ENCODE measurements around the gene AOPEP.

The AOPEP gene

GRCh38 chr9:94899464-94900221 lies 173.1 kb downstream of the AOPEP start:
- DNase-seq (ENCODE audit: low spot score) = no peak

GRCh38 chr9:94900222-94901018 lies 173.9 kb downstream of the AOPEP start:
- no peak for DNase-seq (ENCODE audit: low spot score)

GRCh38 chr9:94901019-94901363 lies 174.5 kb downstream of the AOPEP start:
- DNase-seq (ENCODE audit: low spot score) = no peak

- DNase-seq (ENCODE audit: low spot score) = no peak
Measured at GRCh38 chr9:94903961-94904421, 177.5 kb downstream of the AOPEP start.

GRCh38 chr9:94904806-94905205 lies 178.3 kb downstream of the AOPEP start:
- no peak for DNase-seq (ENCODE audit: low spot score)

- DNase-seq (ENCODE audit: low spot score) = no peak
Measured at GRCh38 chr9:94905606-94906005, 179.1 kb downstream of the AOPEP start.

- DNase-seq (ENCODE audit: low spot score) = no peak
Measured at GRCh38 chr9:94906181-94906580, 179.7 kb downstream of the AOPEP start.

- DNase-seq (ENCODE audit: low spot score) = no peak
Measured at GRCh38 chr9:94906713-94907112, 180.2 kb downstream of the AOPEP start.

GRCh38 chr9:94907264-94907936 lies 180.9 kb downstream of the AOPEP start:
- no peak for DNase-seq (ENCODE audit: low spot score)

GRCh38 chr9:94908011-94908563 lies 181.6 kb downstream of the AOPEP start:
- DNase-seq (ENCODE audit: low spot score) = no peak

- DNase-seq (ENCODE audit: low spot score) = no peak
Measured at GRCh38 chr9:94908583-94909249, 182.2 kb downstream of the AOPEP start.

- no peak for DNase-seq (ENCODE audit: low spot score)
Measured at GRCh38 chr9:94909250-94909894, 182.9 kb downstream of the AOPEP start.

GRCh38 chr9:94909965-94910730 lies 183.6 kb downstream of the AOPEP start:
- no peak for DNase-seq (ENCODE audit: low spot score)

- no peak for DNase-seq (ENCODE audit: low spot score)
Measured at GRCh38 chr9:94911211-94911610, 184.7 kb downstream of the AOPEP start.

- no peak for DNase-seq (ENCODE audit: low spot score)
Measured at GRCh38 chr9:94911986-94912635, 185.6 kb downstream of the AOPEP start.

- no peak for DNase-seq (ENCODE audit: low spot score)
Measured at GRCh38 chr9:94912700-94913249, 186.3 kb downstream of the AOPEP start.

GRCh38 chr9:94913550-94913949 lies 187.1 kb downstream of the AOPEP start:
- no peak for DNase-seq (ENCODE audit: low spot score)

GRCh38 chr9:94915476-94916450 lies 189.3 kb downstream of the AOPEP start:
- DNase-seq (ENCODE audit: low spot score) = no peak

GRCh38 chr9:94916956-94917355 lies 190.5 kb downstream of the AOPEP start:
- DNase-seq (ENCODE audit: low spot score) = no peak
